ENCODE results near the gene MAP2.
A peak's percentile ranks its signal among the peaks of the same experiment; 100 is the strongest.

The MAP2 gene

DNA sequence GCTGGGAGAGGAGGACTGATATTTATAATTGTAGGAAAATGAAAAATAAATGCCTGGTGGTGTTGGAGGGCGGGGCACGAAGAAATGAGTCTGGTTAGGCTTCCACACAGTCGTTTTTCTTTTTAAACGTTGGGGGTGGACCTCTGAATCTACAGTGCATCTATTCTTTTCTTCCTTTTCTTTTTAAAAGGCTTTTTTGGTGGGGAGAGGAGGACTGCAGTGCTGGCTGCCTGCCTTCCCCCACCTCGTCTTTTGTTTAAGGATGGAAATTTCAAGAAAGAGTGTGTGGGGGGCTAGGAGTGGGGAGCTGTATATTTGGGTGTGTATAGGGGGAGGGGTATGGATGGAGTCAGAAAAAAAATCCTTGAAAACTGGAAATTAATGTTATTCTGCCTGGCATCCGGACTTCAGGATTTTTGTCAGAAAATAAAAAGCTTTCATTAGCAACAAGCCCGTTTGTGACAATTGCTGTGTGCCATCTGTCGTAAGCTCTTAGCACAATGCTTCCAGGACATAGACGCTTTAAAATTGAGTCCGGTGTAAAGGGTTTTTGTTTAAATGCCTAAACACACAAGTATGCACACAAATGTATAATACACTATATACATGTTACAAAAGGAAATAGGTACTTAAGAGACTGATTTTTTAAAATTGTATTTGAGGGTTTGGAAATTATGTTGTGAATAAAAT, 1.1 kb downstream of the MAP2 start:
- no peak for DNase-seq

- peak in 1 of 2 donors; percentile 12 for DNase-seq
Observed at GRCh38 chr2:209425471-209426071, 1.7 kb downstream of the MAP2 start.

DNA sequence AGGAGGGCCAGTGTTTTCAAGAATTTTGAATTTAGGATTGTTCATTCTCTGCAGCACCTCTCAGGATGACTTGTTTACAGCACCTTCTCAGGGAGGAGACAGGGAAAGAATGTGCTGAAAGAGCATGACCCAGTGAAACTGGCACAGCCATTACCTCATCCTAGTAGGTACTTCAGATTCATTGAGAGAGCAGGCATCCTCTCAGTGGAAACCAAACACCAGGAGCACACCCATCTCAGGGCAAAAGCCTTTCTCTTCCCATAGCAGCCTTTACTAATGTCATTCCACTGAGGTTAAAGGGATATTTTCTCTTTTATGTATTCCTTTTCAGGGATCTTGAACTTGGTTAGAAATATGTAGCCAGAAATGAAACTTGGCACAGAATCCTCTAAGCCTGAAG, 2.6 kb downstream of the MAP2 start:
- no peak for DNase-seq

GRCh38 chr2:209431701-209432100, 7.9 kb downstream of the MAP2 start:
- no peak for DNase-seq

DNA sequence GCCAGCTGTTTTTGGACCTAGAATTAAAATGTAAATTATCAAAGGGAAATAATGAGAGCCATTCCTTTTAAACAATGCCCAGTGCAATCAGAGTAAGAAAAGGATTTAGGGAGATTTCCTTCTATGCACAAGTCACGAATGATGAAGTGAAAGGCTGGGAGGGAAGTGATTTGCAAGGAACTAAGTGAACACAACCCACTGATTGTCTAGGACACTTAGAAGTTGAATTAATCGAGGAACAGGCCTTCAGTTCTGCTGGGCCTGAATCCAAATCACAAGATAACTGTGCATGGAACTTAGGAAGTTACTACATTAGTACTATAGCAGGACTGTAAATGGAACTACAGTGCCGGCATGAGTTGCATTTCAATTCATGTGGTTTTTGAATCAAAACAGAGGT, 17.7 kb downstream of the MAP2 start:
- DNase-seq, result peak in 1 of 2 donors; percentile 4

- no peak for DNase-seq
Observed at GRCh38 chr2:209442939-209443338, 19.1 kb downstream of the MAP2 start.

- no peak for DNase-seq
Observed at GRCh38 chr2:209445485-209445884, 21.6 kb downstream of the MAP2 start.

- no peak for DNase-seq
Observed at GRCh38 chr2:209451209-209451834, 27.5 kb downstream of the MAP2 start.

DNA sequence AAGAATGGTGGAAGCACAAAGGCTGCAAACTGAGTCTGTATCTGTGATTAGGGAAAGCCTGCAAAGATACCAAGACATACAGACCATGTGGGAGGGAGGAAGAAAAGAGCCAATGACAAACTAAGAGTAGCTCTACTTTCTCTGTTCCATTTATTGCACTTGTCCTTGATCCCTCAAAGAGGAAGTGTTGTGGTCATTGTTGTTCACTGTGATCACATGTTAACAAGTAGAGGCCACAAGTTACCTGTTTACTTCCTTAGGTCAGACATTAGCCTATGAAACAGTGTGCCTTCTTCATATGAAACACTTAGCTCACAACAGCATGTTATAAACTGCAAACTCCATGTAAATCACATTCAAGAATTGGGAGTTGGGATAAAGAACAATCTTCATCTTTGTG, 32.6 kb downstream of the MAP2 start:
- DNase-seq, result no peak

- no peak for DNase-seq
Observed at GRCh38 chr2:209458008-209458979, 34.4 kb downstream of the MAP2 start.

DNA sequence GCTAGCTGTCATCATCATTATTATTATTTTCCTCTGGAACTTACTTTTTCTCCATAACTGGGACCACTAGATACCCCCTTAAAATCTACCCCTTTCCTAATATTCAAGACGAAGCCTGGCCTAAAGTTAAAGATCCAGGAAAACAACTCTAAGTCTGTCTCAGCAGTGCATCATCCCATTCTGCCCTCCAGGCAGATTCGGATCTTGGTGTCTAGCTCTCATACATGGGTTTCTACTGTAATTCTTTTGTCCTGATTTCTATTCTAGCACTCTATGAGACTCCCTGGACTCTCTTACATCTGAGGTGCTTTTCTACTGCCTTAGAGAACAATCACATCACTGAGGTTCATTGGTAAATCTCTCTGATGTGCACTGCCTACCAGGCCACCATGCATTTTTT, 35.5 kb downstream of the MAP2 start:
- DNase-seq, result no peak

DNA sequence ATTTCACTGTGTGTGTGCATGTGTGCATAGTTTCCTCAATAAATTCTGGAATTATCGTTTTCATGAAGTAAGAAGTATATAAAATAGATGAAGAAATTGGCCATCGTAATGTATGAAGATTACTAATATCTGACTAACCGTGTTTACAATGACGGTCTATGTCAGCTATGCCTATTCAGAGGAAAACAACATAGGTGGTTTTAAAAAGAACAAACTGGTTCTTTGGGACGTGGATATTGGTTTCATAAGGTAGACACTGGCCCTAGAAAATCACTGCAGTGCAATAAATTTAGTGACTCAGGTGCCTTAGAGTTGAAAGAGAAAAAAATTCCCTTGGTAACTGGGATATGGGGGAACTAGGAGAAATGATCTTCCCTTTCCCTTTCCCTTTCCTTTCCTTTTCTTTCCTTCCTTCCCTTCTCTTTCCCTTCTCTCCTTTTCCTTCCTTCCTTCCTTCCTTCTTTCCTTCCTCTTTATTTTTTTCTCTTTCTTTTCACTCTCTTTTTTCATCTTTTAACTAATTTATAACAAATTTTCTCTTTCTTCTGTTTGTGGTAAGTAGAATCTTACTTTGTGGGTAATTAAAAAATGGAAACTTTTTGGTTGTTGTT, 36.4 kb downstream of the MAP2 start:
- no peak for DNase-seq

DNA sequence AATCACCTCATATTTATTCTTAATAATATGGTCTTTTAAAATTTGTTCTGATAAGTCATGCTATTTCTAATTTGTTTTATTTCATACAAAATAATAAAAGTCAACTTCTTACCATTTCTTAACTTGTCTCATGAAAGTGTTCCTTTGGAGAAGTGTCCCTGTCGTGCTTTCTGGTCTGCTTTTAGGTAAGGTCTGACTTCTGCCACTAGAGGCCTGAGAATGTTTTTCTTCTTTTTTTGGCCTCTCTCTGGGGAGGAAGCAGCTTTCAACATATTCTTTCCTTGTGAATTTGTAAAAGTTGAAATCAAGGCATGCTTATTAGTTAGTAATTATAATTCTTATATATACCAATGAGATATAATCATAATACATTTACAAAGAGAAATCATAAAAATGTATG, 39.4 kb downstream of the MAP2 start:
- no peak for DNase-seq

- DNase-seq, result no peak
Observed at GRCh38 chr2:209463835-209464234, 40.0 kb downstream of the MAP2 start.

- no peak for DNase-seq
Observed at GRCh38 chr2:209468846-209469245, 45.0 kb downstream of the MAP2 start.

DNA sequence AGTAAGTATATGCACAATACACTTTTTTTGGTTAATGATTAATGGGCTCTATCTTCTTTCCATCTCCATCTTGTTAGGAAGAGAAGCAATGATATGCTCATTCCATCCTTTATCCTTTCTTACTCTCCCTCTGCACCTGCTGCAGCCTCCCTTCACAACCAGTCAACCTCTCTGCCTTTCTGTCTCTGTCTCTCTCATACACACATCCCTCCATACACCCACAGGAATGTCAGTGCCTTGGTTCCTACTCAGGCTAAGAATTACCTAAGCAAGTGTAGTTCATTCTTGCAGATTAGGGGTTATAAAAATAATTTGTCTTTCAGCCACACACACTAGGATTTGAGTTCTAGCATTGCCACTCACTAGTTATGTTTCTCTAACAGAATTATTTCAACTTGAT, 45.6 kb downstream of the MAP2 start:
- no peak for DNase-seq

- no peak for DNase-seq
Observed at GRCh38 chr2:209470466-209470865, 46.6 kb downstream of the MAP2 start.

DNA sequence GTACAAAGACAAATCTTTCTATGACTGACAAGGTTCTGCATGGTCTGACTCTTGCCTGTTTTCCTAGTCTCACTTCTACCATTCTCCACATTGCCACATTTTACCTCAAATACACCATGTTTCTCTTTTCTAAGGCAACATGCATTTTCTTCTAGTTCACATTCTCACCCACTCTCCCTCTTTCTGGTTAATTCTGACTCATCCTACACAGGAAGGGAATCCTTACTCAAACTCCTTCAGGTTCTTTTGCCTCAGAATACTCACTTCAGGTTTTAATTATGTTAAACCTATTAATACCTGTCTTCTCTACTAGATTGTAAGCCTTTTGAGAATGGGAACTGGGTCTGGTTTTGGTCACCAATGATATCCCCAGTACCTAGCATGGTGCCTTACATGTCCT, 47.2 kb downstream of the MAP2 start:
- DNase-seq, result no peak

GRCh38 chr2:209472112-209472832, 48.4 kb downstream of the MAP2 start:
- peak; percentile 42 to 55 for DNase-seq

- peak in 1 of 2 donors; percentile 13 for DNase-seq
Observed at GRCh38 chr2:209472871-209473270, 49.0 kb downstream of the MAP2 start.

DNA sequence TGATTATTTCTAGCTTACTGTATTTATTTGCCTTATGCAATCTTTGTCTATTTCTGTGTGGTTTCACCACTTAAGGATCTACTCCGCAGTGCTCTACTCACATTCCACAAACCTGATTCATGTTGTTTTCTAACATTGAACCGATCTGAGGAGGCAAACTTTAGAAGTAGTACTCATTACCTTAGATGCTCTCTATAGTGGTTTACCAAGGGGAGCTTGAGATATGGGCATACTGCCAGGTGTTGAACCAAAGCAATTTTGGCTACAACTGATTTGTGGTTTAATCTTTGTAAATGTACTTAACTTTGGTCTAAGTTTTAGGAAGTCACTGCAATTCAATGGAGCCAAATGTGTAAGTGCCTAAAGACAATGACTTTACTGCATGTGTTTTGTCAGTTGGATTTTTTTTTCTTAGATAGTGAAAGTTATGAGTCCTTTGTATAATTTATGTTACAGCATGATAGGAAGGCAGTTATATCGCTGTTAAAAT, 50.1 kb downstream of the MAP2 start:
- DNase-seq, result no peak

- DNase-seq, result no peak
Observed at GRCh38 chr2:209474960-209475359, 51.1 kb downstream of the MAP2 start.
